WTC11 (cell line): ENCODE data around the gene TNKS2. TPM values are rescaled to one million over a fixed set of nuclear protein-coding genes. Genes with fewer than 3 reads are reported as not detected.

Source experiments
- ATAC-seq: fragments of 200-7000 bp; cut with Tn5 transposase; 2 replicates; pipeline ENCODE4 v1.10.0; 2021; ENCODE audit warnings: mild to moderate bottlenecking, moderate library complexity
- CTCF ChIA-PET: fragments of 300-600 bp; sonication (Branson Sonifier 250); formaldehyde crosslinking; loops from one replicate; lab custom pipeline; 2021; ENCODE audit warnings: antibody characterized with exemption; lab: Charles Lee
- POLR2A ChIA-PET: fragments of 350-600 bp; sonication (Branson Sonifier 250); formaldehyde crosslinking; loops from one replicate; lab custom pipeline; 2021; ENCODE audit warnings: antibody characterized with exemption; lab: Charles Lee
- DNase-seq: peaks from one replicate; pipeline ENCODE4 v3.0.0; 2021; ENCODE audit warnings: low spot score
- H3K27ac Mint-ChIP-seq: 2 replicates; pipeline ENCODE4 v1.8.0; 2021; ENCODE audit warnings: mixed read lengths
- H3K27me3 Mint-ChIP-seq: 2 replicates; pipeline ENCODE4 v1.8.0; 2021; ENCODE audit warnings: low read depth, mild to moderate bottlenecking, moderate library complexity, mixed read lengths
- H3K36me3 Mint-ChIP-seq: 2 replicates; pipeline ENCODE4 v1.8.0; 2021; ENCODE audit warnings: mixed read lengths
- H3K4me1 Mint-ChIP-seq: 2 replicates; pipeline ENCODE4 v1.8.0; 2022; ENCODE audit warnings: mixed read lengths
- H3K4me3 Mint-ChIP-seq: 2 replicates; pipeline ENCODE4 v1.8.0; 2021; ENCODE audit warnings: mild to moderate bottlenecking, moderate library complexity, mixed read lengths
- H3K9me3 Mint-ChIP-seq: 2 replicates; pipeline ENCODE4 v1.8.0; 2021; ENCODE audit warnings: mixed read lengths
- ARID4B ChIP-seq: sonication (generic); formaldehyde crosslinking; IDR thresholded peaks from 2 replicates; pipeline ENCODE4 v1.8.0; 2023; ENCODE audit warnings: missing genetic modification reagents, mild to moderate bottlenecking, borderline replicate concordance
- ATF2 ChIP-seq: sonication (generic); formaldehyde crosslinking; IDR thresholded peaks from 2 replicates; pipeline ENCODE4 v1.8.1; 2022; ENCODE audit warnings: low read depth, missing genetic modification reagents, borderline replicate concordance
- CBFB ChIP-seq: sonication (generic); formaldehyde crosslinking; IDR thresholded peaks from 2 replicates; pipeline ENCODE4 v1.8.1; 2022; ENCODE audit warnings: mild to moderate bottlenecking, low read depth, missing genetic modification reagents
- ERG ChIP-seq: fragments of 250-450 bp; sonication (Bioruptor Pico); IDR thresholded peaks from 2 replicates; pipeline ENCODE4 v1.8.0; 2021; ENCODE audit warnings: mild to moderate bottlenecking
- ESRRA ChIP-seq: sonication (generic); formaldehyde crosslinking; IDR thresholded peaks from 2 replicates; pipeline ENCODE4 v1.8.1; 2022; ENCODE audit warnings: mild to moderate bottlenecking, missing genetic modification reagents, borderline replicate concordance
- IRF1 ChIP-seq: sonication (generic); formaldehyde crosslinking; IDR thresholded peaks from 2 replicates; pipeline ENCODE4 v1.8.0; 2023; ENCODE audit warnings: missing genetic modification reagents
- JUN ChIP-seq: sonication (generic); formaldehyde crosslinking; IDR thresholded peaks from 2 replicates; pipeline ENCODE4 v1.8.0; 2023; ENCODE audit warnings: mild to moderate bottlenecking, missing genetic modification reagents
- NFATC4 ChIP-seq: fragments of 250-450 bp; sonication (Bioruptor Pico); IDR thresholded peaks from 2 replicates; pipeline ENCODE4 v1.9.0; 2021; ENCODE audit warnings: mild to moderate bottlenecking
- PRDM15 ChIP-seq: sonication (generic); formaldehyde crosslinking; IDR thresholded peaks from 2 replicates; pipeline ENCODE4 v1.8.0; 2022; ENCODE audit warnings: missing genetic modification reagents
- ZBTB21 ChIP-seq: sonication (generic); formaldehyde crosslinking; IDR thresholded peaks from 2 replicates; pipeline ENCODE4 v1.8.1; 2023; ENCODE audit warnings: mild to moderate bottlenecking, missing genetic modification reagents, borderline replicate concordance
- ZNF317 ChIP-seq: sonication (generic); formaldehyde crosslinking; IDR thresholded peaks from 2 replicates; pipeline ENCODE4 v1.8.1; 2023; ENCODE audit warnings: low read depth, mild to moderate bottlenecking, moderate library complexity, missing genetic modification reagents, borderline replicate concordance
- ZNF425 ChIP-seq: fragments of 250-450 bp; sonication (Bioruptor Pico); conservative IDR thresholded peaks from 2 replicates; pipeline ENCODE4 v1.9.0; 2021; ENCODE audit warnings: mild to moderate bottlenecking
- ZNF671 ChIP-seq: fragments of 250-450 bp; sonication (Bioruptor Pico); IDR thresholded peaks from 2 replicates; pipeline ENCODE4 v1.8.0; 2021; ENCODE audit warnings: mild to moderate bottlenecking
- total RNA-seq: library from RNA; stranded (reverse); gene quantifications from 3 replicates; pipeline ENCODE4 v1.2.3, GENCODE V29; 2021

The TNKS2 gene
- total RNA-seq, 1 experiment from 2014 or later: 53.5 TPM

- no peak for TF ChIP-seq NFATC4 (CRISPR knock-in tag)
- ATAC-seq (peak; percentile 79), DNase-seq (no peak)
- CTCF ChIA-PET: interaction anchor here (0.5 to 2.0 kb wide), 24 partner anchors 12 to 550 kb away, joined by 3 to 16 read pairs (median 4); partner anchors contain the start of genes FGFBP3 and PPP1R3C
- peaks cover 31% of the 10 kb centered on the region for H3K9me3 Mint-ChIP-seq
- peaks cover 6% of the 10 kb centered on the region for H3K4me1 Mint-ChIP-seq
- H3K27ac Mint-ChIP-seq: no peak overlapping the region
- H3K4me3 Mint-ChIP-seq: no peak overlapping the region
- H3K36me3 Mint-ChIP-seq: peaks cover 11% of the 10 kb centered on the region; the same call in 1 of the 2 replicates
- POLR2A ChIA-PET: interaction anchor here (1.2 kb wide), 1 partner anchor 165 kb away, joined by 3 read pairs; the partner anchor contains the start of gene BTAF1
- H3K27me3 Mint-ChIP-seq: no peaks in the 10 kb centered on the region
Observed at GRCh38 chr10:91758303-91759146, 39.7 kb upstream of the TNKS2 start.

GRCh38 chr10:91759581-91759986, 38.6 kb upstream of the TNKS2 start:
- no peak for ATAC-seq
- Mint-ChIP-seq H3K27me3 (no peaks in the 10 kb centered on the region), H3K27ac (no peak overlapping the region), H3K4me3 (no peak overlapping the region), H3K9me3 (peaks cover 35% of the 10 kb centered on the region), H3K36me3 (peaks cover 8% of the 10 kb centered on the region; the same call in 1 of the 2 replicates), H3K4me1 (peaks cover 6% of the 10 kb centered on the region)
- DNase-seq: no peak
- ChIA-PET POLR2A (no interaction called here), CTCF (interaction anchor here (0.6 to 2.0 kb wide), 7 partner anchors 28 to 461 kb away, joined by 3 to 16 read pairs (median 4); partner anchors contain the start of genes FGFBP3 and PPP1R3C)
- TF ChIP-seq ATF2 (CRISPR knock-in tag): no peak

GRCh38 chr10:91761721-91762120, 36.5 kb upstream of the TNKS2 start:
- CTCF ChIA-PET: no interaction called here
- Mint-ChIP-seq H3K27ac (no peak overlapping the region), H3K4me1 (peaks cover 6% of the 10 kb centered on the region), H3K4me3 (no peak overlapping the region), H3K36me3 (no peaks in the 10 kb centered on the region), H3K9me3 (peaks cover 25% of the 10 kb centered on the region), H3K27me3 (no peaks in the 10 kb centered on the region)
- TF ChIP-seq ZNF317 (CRISPR knock-in tag) (no peak), ZNF671 (CRISPR knock-in tag) (no peak), ARID4B (CRISPR knock-in tag) (no peak), IRF1 (CRISPR knock-in tag) (no peak), CBFB (CRISPR knock-in tag) (no peak), PRDM15 (no peak), ZBTB21 (no peak), ERG (CRISPR knock-in tag) (no peak), JUN (no peak), ESRRA (CRISPR knock-in tag) (no peak), ZNF425 (CRISPR knock-in tag) (no peak)
- POLR2A ChIA-PET: interaction anchor here (1.0 kb wide), 1 partner anchor 162 kb away, joined by 3 read pairs; the partner anchor contains the start of gene BTAF1
- DNase-seq: no peak
- no peak for ATAC-seq
